Amniotic epithelial cell (primary cell): ENCODE measurements around the gene SLC25A17.
A peak's percentile ranks its signal among the peaks of the same experiment; 100 is the strongest.
"Not testable (repeated sequence)": the region's sequence is repeated elsewhere in the genome, so short reads cannot be mapped to it uniquely, and the experiment has no call there.

Experiments
- DNase-seq: peaks from one replicate; pipeline ENCODE4 v3.0.0-alpha.2; 2010; ENCODE audit warnings: low read depth

Gene SLC25A17

GRCh38 chr22:40753114-40753513, 66.0 kb downstream of the SLC25A17 start:
- no peak for DNase-seq

- no peak for DNase-seq
Observed at GRCh38 chr22:40751250-40751649, 67.9 kb downstream of the SLC25A17 start.

- no peak for DNase-seq
Observed at GRCh38 chr22:40749829-40750228, 69.3 kb downstream of the SLC25A17 start.

- DNase-seq = no peak
Observed at GRCh38 chr22:40748388-40749355, 70.5 kb downstream of the SLC25A17 start.

GRCh38 chr22:40747361-40747760, 71.8 kb downstream of the SLC25A17 start:
- no peak for DNase-seq

- no peak for DNase-seq
Observed at GRCh38 chr22:40746428-40747220, 72.5 kb downstream of the SLC25A17 start.

GRCh38 chr22:40743768-40744167, 75.4 kb downstream of the SLC25A17 start:
- no peak for DNase-seq

GRCh38 chr22:40741116-40741515, 78.0 kb downstream of the SLC25A17 start:
- DNase-seq = no peak

- DNase-seq = no peak
Observed at GRCh38 chr22:40739721-40740120, 79.4 kb downstream of the SLC25A17 start.

- DNase-seq = no peak
Observed at GRCh38 chr22:40733919-40734318, 85.2 kb downstream of the SLC25A17 start.

GRCh38 chr22:40732999-40733292, 86.2 kb downstream of the SLC25A17 start:
- DNase-seq = no peak

GRCh38 chr22:40729284-40729683, 89.9 kb downstream of the SLC25A17 start:
- DNase-seq = no peak

- peak; percentile 96 for DNase-seq
Observed at GRCh38 chr22:40728731-40729189, 90.4 kb downstream of the SLC25A17 start.

GRCh38 chr22:40727964-40728615, 91.1 kb downstream of the SLC25A17 start:
- no peak for DNase-seq

- DNase-seq = no peak
Observed at GRCh38 chr22:40727070-40727963, 91.8 kb downstream of the SLC25A17 start.

GRCh38 chr22:40726514-40726913, 92.6 kb downstream of the SLC25A17 start:
- peak; percentile 45 for DNase-seq

GRCh38 chr22:40723396-40723933, 95.7 kb downstream of the SLC25A17 start:
- no peak for DNase-seq

- peak; percentile 73 for DNase-seq
Observed at GRCh38 chr22:40721266-40721665, 97.9 kb downstream of the SLC25A17 start.

- DNase-seq = peak; percentile 80
Observed at GRCh38 chr22:40720538-40721256, 98.4 kb downstream of the SLC25A17 start.

- not testable (repeated sequence) for DNase-seq
Observed at GRCh38 chr22:40720156-40720537, 99.0 kb downstream of the SLC25A17 start.
